HCT116 (cell line): ENCODE measurements around the gene CA6. TPM values are rescaled to one million over a fixed set of nuclear protein-coding genes. Genes with fewer than 3 reads are reported as not detected.

Experiments used
- ATAC-seq: fragments of 200-7000 bp; cut with Tn5 transposase; 2 replicates; pipeline ENCODE4 v1.9.1; 2020; ENCODE audit warnings: mild to moderate bottlenecking, moderate library complexity
- BruUV-seq: library from RNA; stranded (reverse); fragments of 400-500 nt; replicated peaks from 2 replicates; lab custom pipeline; 2021; lab: Mats Ljungman, UMichigan
- CTCF ChIA-PET: fragments of 300-600 bp; sonication (Branson Sonifier 250); formaldehyde crosslinking; loops from one replicate; lab custom pipeline; 2021; ENCODE audit warnings: antibody characterized with exemption; lab: Charles Lee
- POLR2A ChIA-PET: fragments of 300-600, 350-600 bp; sonication (Branson Sonifier 250); formaldehyde crosslinking; loops from one replicate; lab custom pipeline; 2021; ENCODE audit warnings: antibody characterized with exemption; lab: Charles Lee
- RAD21 ChIA-PET, 2 experiments: fragments of 300-600 bp; sonication (Branson Sonifier 250); formaldehyde crosslinking; loops; one replicate each; lab custom pipeline; 2023; ENCODE audit warnings: low total read pairs in 2 of 2; ENCODE audit not compliant: uncharacterized antibody in 2 of 2, unreplicated experiment in 2 of 2, low non-redundant PET in 1 of 2; lab: Charles Lee
- DNase-seq: peaks from one replicate; pipeline ENCODE4 v3.0.0-alpha.2; 2010; ENCODE audit warnings: low read depth, low spot score
- H2AFZ ChIP-seq: fragments of 200-600 bp; shearing (Covaris generic), sonication (generic); 2 replicates; pipeline ENCODE4 v1.6.1; 2017; ENCODE audit warnings: low read depth, mixed run types, mixed read lengths, antibody characterized with exemption, low read length; ENCODE audit not compliant: poor library complexity, severe bottlenecking
- H3K27ac ChIP-seq: 2 replicates; pipeline ENCODE4 v1.5.1; 2012; ENCODE audit warnings: low read depth, low read length
- H3K27me3 ChIP-seq: fragments of 200-600 bp; sonication (generic); 2 replicates; pipeline ENCODE4 v1.6.1; 2016; ENCODE audit warnings: mixed run types, low read length, mixed read lengths; ENCODE audit not compliant: insufficient read depth
- H3K36me3 ChIP-seq, 2 experiments: fragments of 200-500 bp in 1 of 2; fragments of 200-600 bp in 1 of 2; sonication (Bioruptor generic) in 1 of 2; sonication (generic) in 1 of 2; 2 replicates each; pipeline versions ENCODE4 v1.5.1 to v1.6.1; 2014 to 2016; ENCODE audit warnings: low read length in 2 of 2, inconsistent platforms in 1 of 2, mixed read lengths in 1 of 2, mixed run types in 1 of 2; ENCODE audit not compliant: insufficient read depth in 2 of 2, control insufficient read depth in 1 of 2
- H3K4me1 ChIP-seq, 2 experiments: fragments of 200-600 bp in 1 of 2; sonication (generic) in 1 of 2; 2 replicates each; pipeline versions ENCODE4 v1.5.1 to v1.6.1; 2012 to 2017; ENCODE audit warnings: low read length in 2 of 2, inconsistent platforms in 1 of 2, mild to moderate bottlenecking in 1 of 2, mixed read lengths in 1 of 2, mixed run types in 1 of 2, moderate library complexity in 1 of 2; ENCODE audit not compliant: insufficient read depth in 2 of 2, control insufficient read depth in 1 of 2
- H3K4me2 ChIP-seq: fragments of 200-600 bp; sonication (generic); 2 replicates; pipeline ENCODE4 v1.6.1; 2017; ENCODE audit warnings: mixed run types, low read length, mixed read lengths
- H3K4me3 ChIP-seq, 2 experiments: fragments of 200-600 bp in 1 of 2; sonication (generic) in 1 of 2; replicated peaks in 1 of 2; 2 replicates each; pipeline ENCODE4 v1.5.1; 2011 to 2016; ENCODE audit warnings: low read length in 2 of 2, control low read depth in 1 of 2, low read depth in 1 of 2, mild to moderate bottlenecking in 1 of 2, mixed read lengths in 1 of 2, mixed run types in 1 of 2
- H3K79me2 ChIP-seq: fragments of 200-600 bp; sonication (generic); 2 replicates; pipeline ENCODE4 v1.6.1; 2017; ENCODE audit warnings: mild to moderate bottlenecking, mixed run types, low read length, moderate library complexity, mixed read lengths; ENCODE audit not compliant: insufficient read depth
- H3K9ac ChIP-seq: fragments of 200-600 bp; sonication (generic); 2 replicates; pipeline ENCODE4 v1.6.1; 2016; ENCODE audit warnings: low read length, mixed read lengths
- H3K9me2 ChIP-seq: fragments of 200-600 bp; sonication (generic), shearing (Covaris generic); 2 replicates; pipeline ENCODE4 v1.6.1; 2017; ENCODE audit warnings: mixed run types, mild to moderate bottlenecking, moderate library complexity; ENCODE audit not compliant: insufficient read depth
- H3K9me3 ChIP-seq, 2 experiments: fragments of 200-500 bp in 1 of 2; fragments of 200-600 bp in 1 of 2; sonication (Bioruptor generic) in 1 of 2; sonication (generic) in 1 of 2; 2 replicates each; pipeline ENCODE4 v1.6.1; 2014 to 2017; ENCODE audit warnings: low read length in 2 of 2, mixed read lengths in 2 of 2, inconsistent platforms in 1 of 2, low read depth in 1 of 2, mild to moderate bottlenecking in 1 of 2, mixed run types in 1 of 2, moderate library complexity in 1 of 2; ENCODE audit not compliant: control insufficient read depth in 1 of 2, insufficient read depth in 1 of 2
- H4K20me1 ChIP-seq: fragments of 200-600 bp; sonication (generic), shearing (Covaris generic); 2 replicates; pipeline ENCODE4 v1.6.1; 2017; ENCODE audit warnings: mixed run types, mild to moderate bottlenecking, moderate library complexity; ENCODE audit not compliant: insufficient read depth
- CTCF ChIP-seq, 3 experiments: fragments of 200-600 bp in 1 of 3; sonication (generic) in 1 of 3; IDR thresholded peaks in 2 of 3; conservative IDR thresholded peaks in 1 of 3; 2 replicates each; pipeline ENCODE4 v1.5.1; 2012 to 2017; ENCODE audit warnings: low read depth in 2 of 3, low read length in 2 of 3, antibody characterized with exemption in 1 of 3, borderline replicate concordance in 1 of 3, control low read depth in 1 of 3, mild to moderate bottlenecking in 1 of 3, mixed read lengths in 1 of 3, mixed run types in 1 of 3, moderate library complexity in 1 of 3; ENCODE audit not compliant: insufficient read depth in 1 of 3
- EGR1 ChIP-seq: IDR thresholded peaks from 2 replicates; pipeline ENCODE4 v1.6.1; 2012; ENCODE audit warnings: low read depth
- ELF1 ChIP-seq: IDR thresholded peaks from 2 replicates; pipeline ENCODE4 v1.6.1; 2012; ENCODE audit warnings: low read depth, borderline replicate concordance
- MAX ChIP-seq: IDR thresholded peaks from 2 replicates; pipeline ENCODE4 v1.6.1; 2012
- SRF ChIP-seq: IDR thresholded peaks from 2 replicates; pipeline ENCODE4 v1.6.1; 2012; ENCODE audit warnings: low read depth
- TCF7L2 ChIP-seq: IDR thresholded peaks from 2 replicates; pipeline ENCODE4 v1.7.0; 2011; ENCODE audit warnings: borderline replicate concordance, inconsistent platforms; ENCODE audit not compliant: insufficient read depth, insufficient read length; ENCODE audit errors: extremely low read depth
- ZFX ChIP-seq: fragments of 450-650 bp; IDR thresholded peaks from 2 replicates; pipeline ENCODE4 v1.6.1; 2017
- intact Hi-C: fragments of 100-400 bp; cut with micrococcal nuclease; formaldehyde crosslinking; loops from 2 replicates; pipeline ENCODE4 v1.10.0; 2022
- total RNA-seq: library from RNA; stranded (reverse); gene quantifications from one replicate; pipeline ENCODE4 v1.2.1, GENCODE V29; 2021; ENCODE audit not compliant: unreplicated experiment
- TF ChIP-seq, protein P1 (sequence below): IDR thresholded peaks from 2 replicates; pipeline ENCODE4 v1.6.1; 2012

Gene CA6
- total RNA-seq, 1 experiment from 2014 or later, result not detected

DNA sequence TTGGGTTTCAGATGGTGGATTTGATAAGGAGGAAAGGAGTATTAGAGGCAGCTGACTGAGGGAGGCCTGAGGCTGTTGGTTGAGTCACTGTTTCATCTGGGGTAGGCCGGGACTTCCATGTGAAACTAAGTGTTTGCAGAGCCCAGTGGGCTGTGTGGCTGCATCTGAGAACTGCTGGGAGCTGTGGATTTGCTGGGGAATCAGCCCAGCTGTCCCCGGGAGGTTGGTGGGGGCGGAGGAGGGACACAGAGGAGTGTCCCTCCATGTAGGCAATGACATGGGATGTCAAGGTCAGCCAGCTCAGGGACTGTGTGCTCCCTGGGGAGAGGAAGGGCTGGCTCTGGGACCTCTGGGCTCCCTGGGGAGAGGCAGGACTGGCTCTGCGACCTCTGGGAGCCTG, 44.2 kb downstream of the CA6 start:
- no peaks in the 10 kb centered on the region for H3K36me3 ChIP-seq
- H3K9ac ChIP-seq, result no peak overlapping the region
- no peak overlapping the region for H3K4me3 ChIP-seq
- no peaks in the 10 kb centered on the region for H4K20me1 ChIP-seq
- peaks cover 11 to 23% of the 10 kb centered on the region in 2 experiments for H3K4me1 ChIP-seq
- no peaks in the 10 kb centered on the region for H3K9me3 ChIP-seq
- no peaks in the 10 kb centered on the region for H3K79me2 ChIP-seq
- H3K27me3 ChIP-seq, result no peaks in the 10 kb centered on the region
- no peak for DNase-seq
- no peak for TF ChIP-seq CTCF (IDR thresholded peaks at IDR 0.05 in 2 of 3, conservative IDR thresholded peaks at IDR 0.05 in 1 of 3; ENCODE audit: borderline replicate concordance in 1 of 3, insufficient read depth in 1 of 3, low read depth in 2 of 3, low read length in 2 of 3)
- no peak for TF ChIP-seq EGR1
- no peak for TF ChIP-seq TCF7L2
- no peak for TF ChIP-seq MAX
- TF ChIP-seq, protein P1, sequence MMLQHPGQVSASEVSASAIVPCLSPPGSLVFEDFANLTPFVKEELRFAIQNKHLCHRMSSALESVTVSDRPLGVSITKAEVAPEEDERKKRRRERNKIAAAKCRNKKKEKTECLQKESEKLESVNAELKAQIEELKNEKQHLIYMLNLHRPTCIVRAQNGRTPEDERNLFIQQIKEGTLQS, result no peak
- no peak for TF ChIP-seq ELF1
- no peak for TF ChIP-seq ZFX
- TF ChIP-seq SRF, result no peak
- TF ChIP-seq, all 23 proteins: peak for 0
- intact Hi-C loops, result loop anchor here (5.0 kb wide), 1 partner anchor 118 kb away; no protein-coding TSS in a partner anchor
- H3K9me2 ChIP-seq, result no peaks in the 10 kb centered on the region
- ChIA-PET CTCF (interaction anchor here (1.9 to 3.3 kb wide), 2 partner anchors 15 to 72 kb away, joined by 14 to 15 read pairs; no protein-coding TSS in a partner anchor), POLR2A (interaction anchor here (1.0 kb wide), 1 partner anchor 15 kb away, joined by 3 read pairs; no protein-coding TSS in a partner anchor), RAD21 (interaction anchor here in 1 of 2 experiments (0.9 to 1.4 kb wide), 2 partner anchors 15 to 72 kb away, joined by 3 to 4 read pairs; no protein-coding TSS in a partner anchor)
- no peak overlapping the region for H3K4me2 ChIP-seq
- ATAC-seq, result no peak
- no peak overlapping the region for H3K27ac ChIP-seq
- BruUV-seq, result no TSS peak
- no peak overlapping the region for H2AFZ ChIP-seq
